HCT116 (cell line): ENCODE results near the gene KRTAP13-4. TPM values are rescaled to one million over a fixed set of nuclear protein-coding genes. Genes with fewer than 3 reads are reported as not detected.

Source experiments
- ATAC-seq: fragments of 200-7000 bp; cut with Tn5 transposase; 2 replicates; pipeline ENCODE4 v1.9.1; 2020; ENCODE audit warnings: mild to moderate bottlenecking, moderate library complexity
- BruUV-seq: library from RNA; stranded (reverse); fragments of 400-500 nt; replicated peaks from 2 replicates; lab custom pipeline; 2021; lab: Mats Ljungman, UMichigan
- CTCF ChIA-PET: fragments of 300-600 bp; sonication (Branson Sonifier 250); formaldehyde crosslinking; loops from one replicate; lab custom pipeline; 2021; ENCODE audit warnings: antibody characterized with exemption; lab: Charles Lee
- POLR2A ChIA-PET: fragments of 300-600, 350-600 bp; sonication (Branson Sonifier 250); formaldehyde crosslinking; loops from one replicate; lab custom pipeline; 2021; ENCODE audit warnings: antibody characterized with exemption; lab: Charles Lee
- RAD21 ChIA-PET, 2 experiments: fragments of 300-600 bp; sonication (Branson Sonifier 250); formaldehyde crosslinking; loops; one replicate each; lab custom pipeline; 2023; ENCODE audit warnings: low total read pairs in 2 of 2; ENCODE audit not compliant: uncharacterized antibody in 2 of 2, unreplicated experiment in 2 of 2, low non-redundant PET in 1 of 2; lab: Charles Lee
- DNase-seq: peaks from one replicate; pipeline ENCODE4 v3.0.0-alpha.2; 2010; ENCODE audit warnings: low read depth, low spot score
- H2AFZ ChIP-seq: fragments of 200-600 bp; shearing (Covaris generic), sonication (generic); 2 replicates; pipeline ENCODE4 v1.6.1; 2017; ENCODE audit warnings: low read depth, mixed run types, mixed read lengths, antibody characterized with exemption, low read length; ENCODE audit not compliant: poor library complexity, severe bottlenecking
- H3K27ac ChIP-seq: 2 replicates; pipeline ENCODE4 v1.5.1; 2012; ENCODE audit warnings: low read depth, low read length
- H3K27me3 ChIP-seq: fragments of 200-600 bp; sonication (generic); 2 replicates; pipeline ENCODE4 v1.6.1; 2016; ENCODE audit warnings: mixed run types, low read length, mixed read lengths; ENCODE audit not compliant: insufficient read depth
- H3K36me3 ChIP-seq, 2 experiments: fragments of 200-500 bp in 1 of 2; fragments of 200-600 bp in 1 of 2; sonication (Bioruptor generic) in 1 of 2; sonication (generic) in 1 of 2; 2 replicates each; pipeline versions ENCODE4 v1.5.1 to v1.6.1; 2014 to 2016; ENCODE audit warnings: low read length in 2 of 2, inconsistent platforms in 1 of 2, mixed read lengths in 1 of 2, mixed run types in 1 of 2; ENCODE audit not compliant: insufficient read depth in 2 of 2, control insufficient read depth in 1 of 2
- H3K4me1 ChIP-seq, 2 experiments: fragments of 200-600 bp in 1 of 2; sonication (generic) in 1 of 2; 2 replicates each; pipeline versions ENCODE4 v1.5.1 to v1.6.1; 2012 to 2017; ENCODE audit warnings: low read length in 2 of 2, inconsistent platforms in 1 of 2, mild to moderate bottlenecking in 1 of 2, mixed read lengths in 1 of 2, mixed run types in 1 of 2, moderate library complexity in 1 of 2; ENCODE audit not compliant: insufficient read depth in 2 of 2, control insufficient read depth in 1 of 2
- H3K4me2 ChIP-seq: fragments of 200-600 bp; sonication (generic); 2 replicates; pipeline ENCODE4 v1.6.1; 2017; ENCODE audit warnings: mixed run types, low read length, mixed read lengths
- H3K4me3 ChIP-seq, 2 experiments: fragments of 200-600 bp in 1 of 2; sonication (generic) in 1 of 2; replicated peaks in 1 of 2; 2 replicates each; pipeline ENCODE4 v1.5.1; 2011 to 2016; ENCODE audit warnings: low read length in 2 of 2, control low read depth in 1 of 2, low read depth in 1 of 2, mild to moderate bottlenecking in 1 of 2, mixed read lengths in 1 of 2, mixed run types in 1 of 2
- H3K79me2 ChIP-seq: fragments of 200-600 bp; sonication (generic); 2 replicates; pipeline ENCODE4 v1.6.1; 2017; ENCODE audit warnings: mild to moderate bottlenecking, mixed run types, low read length, moderate library complexity, mixed read lengths; ENCODE audit not compliant: insufficient read depth
- H3K9ac ChIP-seq: fragments of 200-600 bp; sonication (generic); 2 replicates; pipeline ENCODE4 v1.6.1; 2016; ENCODE audit warnings: low read length, mixed read lengths
- H3K9me2 ChIP-seq: fragments of 200-600 bp; sonication (generic), shearing (Covaris generic); 2 replicates; pipeline ENCODE4 v1.6.1; 2017; ENCODE audit warnings: mixed run types, mild to moderate bottlenecking, moderate library complexity; ENCODE audit not compliant: insufficient read depth
- H3K9me3 ChIP-seq, 2 experiments: fragments of 200-500 bp in 1 of 2; fragments of 200-600 bp in 1 of 2; sonication (Bioruptor generic) in 1 of 2; sonication (generic) in 1 of 2; 2 replicates each; pipeline ENCODE4 v1.6.1; 2014 to 2017; ENCODE audit warnings: low read length in 2 of 2, mixed read lengths in 2 of 2, inconsistent platforms in 1 of 2, low read depth in 1 of 2, mild to moderate bottlenecking in 1 of 2, mixed run types in 1 of 2, moderate library complexity in 1 of 2; ENCODE audit not compliant: control insufficient read depth in 1 of 2, insufficient read depth in 1 of 2
- H4K20me1 ChIP-seq: fragments of 200-600 bp; sonication (generic), shearing (Covaris generic); 2 replicates; pipeline ENCODE4 v1.6.1; 2017; ENCODE audit warnings: mixed run types, mild to moderate bottlenecking, moderate library complexity; ENCODE audit not compliant: insufficient read depth
- ATF3 ChIP-seq: IDR thresholded peaks from 2 replicates; pipeline ENCODE4 v1.6.1; 2012
- CBX3 ChIP-seq: IDR thresholded peaks from 2 replicates; pipeline ENCODE4 v1.6.1; 2012; ENCODE audit warnings: low read depth
- CTCF ChIP-seq, 3 experiments: fragments of 200-600 bp in 1 of 3; sonication (generic) in 1 of 3; IDR thresholded peaks in 2 of 3; conservative IDR thresholded peaks in 1 of 3; 2 replicates each; pipeline ENCODE4 v1.5.1; 2012 to 2017; ENCODE audit warnings: low read depth in 2 of 3, low read length in 2 of 3, antibody characterized with exemption in 1 of 3, borderline replicate concordance in 1 of 3, control low read depth in 1 of 3, mild to moderate bottlenecking in 1 of 3, mixed read lengths in 1 of 3, mixed run types in 1 of 3, moderate library complexity in 1 of 3; ENCODE audit not compliant: insufficient read depth in 1 of 3
- EGR1 ChIP-seq: IDR thresholded peaks from 2 replicates; pipeline ENCODE4 v1.6.1; 2012; ENCODE audit warnings: low read depth
- ELF1 ChIP-seq: IDR thresholded peaks from 2 replicates; pipeline ENCODE4 v1.6.1; 2012; ENCODE audit warnings: low read depth, borderline replicate concordance
- FOSL1 ChIP-seq: IDR thresholded peaks from 2 replicates; pipeline ENCODE4 v1.6.1; 2012; ENCODE audit warnings: low read depth
- JUND ChIP-seq: IDR thresholded peaks from 2 replicates; pipeline ENCODE4 v1.6.1; 2012
- POLR2A ChIP-seq: IDR thresholded peaks from 2 replicates; pipeline ENCODE4 v1.7.0; 2011; ENCODE audit warnings: borderline replicate concordance; ENCODE audit not compliant: insufficient read depth, insufficient read length; ENCODE audit errors: extremely low read depth
- POLR2AphosphoS5 ChIP-seq: IDR thresholded peaks from 2 replicates; pipeline ENCODE4 v1.6.1; 2011; ENCODE audit warnings: mild to moderate bottlenecking, low read depth, low read length, moderate library complexity
- RAD21 ChIP-seq: IDR thresholded peaks from 2 replicates; pipeline ENCODE4 v1.6.1; 2012; ENCODE audit warnings: low read depth, mild to moderate bottlenecking
- REST ChIP-seq: IDR thresholded peaks from 2 replicates; pipeline ENCODE4 v1.6.1; 2012; ENCODE audit warnings: low read depth
- SIN3A ChIP-seq: IDR thresholded peaks from 2 replicates; pipeline ENCODE4 v1.6.1; 2012; ENCODE audit warnings: low read depth
- SP1 ChIP-seq: IDR thresholded peaks from 2 replicates; pipeline ENCODE4 v1.6.1; 2012; ENCODE audit warnings: low read depth
- TCF7L2 ChIP-seq: IDR thresholded peaks from 2 replicates; pipeline ENCODE4 v1.7.0; 2011; ENCODE audit warnings: borderline replicate concordance, inconsistent platforms; ENCODE audit not compliant: insufficient read depth, insufficient read length; ENCODE audit errors: extremely low read depth
- YY1 ChIP-seq: IDR thresholded peaks from 2 replicates; pipeline ENCODE4 v1.6.1; 2011; ENCODE audit warnings: low read length, low read depth, moderate library complexity, mild to moderate bottlenecking; ENCODE audit not compliant: insufficient replicate concordance; ENCODE audit errors: extremely low read depth
- ZFX ChIP-seq: fragments of 450-650 bp; IDR thresholded peaks from 2 replicates; pipeline ENCODE4 v1.6.1; 2017
- ZNF274 ChIP-seq: fragments of 200-500 bp; sonication (Bioruptor generic); IDR thresholded peaks from 2 replicates; pipeline ENCODE4 v1.6.1; 2014; ENCODE audit warnings: mild to moderate bottlenecking, low read depth, low read length, inconsistent platforms
- intact Hi-C: fragments of 100-400 bp; cut with micrococcal nuclease; formaldehyde crosslinking; loops from 2 replicates; pipeline ENCODE4 v1.10.0; 2022
- total RNA-seq: library from RNA; stranded (reverse); gene quantifications from one replicate; pipeline ENCODE4 v1.2.1, GENCODE V29; 2021; ENCODE audit not compliant: unreplicated experiment

KRTAP13-4 gene
- total RNA-seq, 1 experiment from 2014 or later, result not detected

- H3K4me1 ChIP-seq, result no peaks in the 10 kb centered on the region
- no peaks in the 10 kb centered on the region for H3K27me3 ChIP-seq
- no peak overlapping the region for H3K4me3 ChIP-seq
- CTCF ChIA-PET, result no interaction called here
- TF ChIP-seq YY1 (no peak), SP1 (no peak), ATF3 (no peak), FOSL1 (no peak), RAD21 (no peak), EGR1 (no peak), POLR2AphosphoS5 (no peak), ELF1 (no peak)
- H4K20me1 ChIP-seq, result no peaks in the 10 kb centered on the region
- RAD21 ChIA-PET, result no interaction called here
- no peak for DNase-seq
- intact Hi-C loops, result no loop called here
- no peaks in the 10 kb centered on the region for H3K36me3 ChIP-seq
- no peak overlapping the region for H3K4me2 ChIP-seq
- no peak overlapping the region for H2AFZ ChIP-seq
- H3K79me2 ChIP-seq, result no peaks in the 10 kb centered on the region
- no peak for ATAC-seq
- H3K9me3 ChIP-seq, result peaks cover 21 to 22% of the 10 kb centered on the region in 2 experiments; a peak in 2 of 4 replicates
- H3K9ac ChIP-seq, result no peak overlapping the region
- BruUV-seq, result no TSS peak
- POLR2A ChIA-PET, result no interaction called here
- H3K9me2 ChIP-seq, result no peaks in the 10 kb centered on the region
- no peak overlapping the region for H3K27ac ChIP-seq
Observed at GRCh38 chr21:30443226-30443625, 13.2 kb downstream of the KRTAP13-4 start.

GRCh38 chr21:30444204-30444603, 14.2 kb downstream of the KRTAP13-4 start:
- no peaks in the 10 kb centered on the region for H3K36me3 ChIP-seq
- H3K9me3 ChIP-seq, result peaks cover 18 to 25% of the 10 kb centered on the region in 2 experiments; a peak in 2 of 4 replicates
- H4K20me1 ChIP-seq, result no peaks in the 10 kb centered on the region
- no peaks in the 10 kb centered on the region for H3K27me3 ChIP-seq
- no peak overlapping the region for H3K4me2 ChIP-seq
- ATAC-seq (no peak), DNase-seq (no peak)
- no TSS peak for BruUV-seq
- no peaks in the 10 kb centered on the region for H3K9me2 ChIP-seq
- H3K4me3 ChIP-seq, result no peak overlapping the region
- ChIA-PET POLR2A (no interaction called here), RAD21 (no interaction called here), CTCF (no interaction called here)
- H3K4me1 ChIP-seq, result no peaks in the 10 kb centered on the region
- no peak overlapping the region for H3K27ac ChIP-seq
- no peak overlapping the region for H2AFZ ChIP-seq
- intact Hi-C loops, result no loop called here
- H3K9ac ChIP-seq, result no peak overlapping the region
- no peaks in the 10 kb centered on the region for H3K79me2 ChIP-seq
- TF ChIP-seq RAD21, result no peak
- TF ChIP-seq JUND, result no peak
- no peak for TF ChIP-seq REST
- TF ChIP-seq SP1, result no peak
- no peak for TF ChIP-seq FOSL1
- TF ChIP-seq TCF7L2, result no peak
- TF ChIP-seq CTCF (IDR thresholded peaks at IDR 0.05 in 2 of 3, conservative IDR thresholded peaks at IDR 0.05 in 1 of 3; ENCODE audit: borderline replicate concordance in 1 of 3, insufficient read depth in 1 of 3, low read depth in 2 of 3, low read length in 2 of 3), result no peak
- TF ChIP-seq ZNF274, result no peak
- no peak for TF ChIP-seq ZFX
- no peak for TF ChIP-seq SIN3A
- no peak for TF ChIP-seq CBX3
- no peak for TF ChIP-seq ELF1
- no peak for TF ChIP-seq POLR2A
